ENCODE measurements around the gene RBMS3.
"Not testable (repeated sequence)": the region's sequence is repeated elsewhere in the genome, so short reads cannot be mapped to it uniquely, and the experiment has no call there.

Gene RBMS3

DNA sequence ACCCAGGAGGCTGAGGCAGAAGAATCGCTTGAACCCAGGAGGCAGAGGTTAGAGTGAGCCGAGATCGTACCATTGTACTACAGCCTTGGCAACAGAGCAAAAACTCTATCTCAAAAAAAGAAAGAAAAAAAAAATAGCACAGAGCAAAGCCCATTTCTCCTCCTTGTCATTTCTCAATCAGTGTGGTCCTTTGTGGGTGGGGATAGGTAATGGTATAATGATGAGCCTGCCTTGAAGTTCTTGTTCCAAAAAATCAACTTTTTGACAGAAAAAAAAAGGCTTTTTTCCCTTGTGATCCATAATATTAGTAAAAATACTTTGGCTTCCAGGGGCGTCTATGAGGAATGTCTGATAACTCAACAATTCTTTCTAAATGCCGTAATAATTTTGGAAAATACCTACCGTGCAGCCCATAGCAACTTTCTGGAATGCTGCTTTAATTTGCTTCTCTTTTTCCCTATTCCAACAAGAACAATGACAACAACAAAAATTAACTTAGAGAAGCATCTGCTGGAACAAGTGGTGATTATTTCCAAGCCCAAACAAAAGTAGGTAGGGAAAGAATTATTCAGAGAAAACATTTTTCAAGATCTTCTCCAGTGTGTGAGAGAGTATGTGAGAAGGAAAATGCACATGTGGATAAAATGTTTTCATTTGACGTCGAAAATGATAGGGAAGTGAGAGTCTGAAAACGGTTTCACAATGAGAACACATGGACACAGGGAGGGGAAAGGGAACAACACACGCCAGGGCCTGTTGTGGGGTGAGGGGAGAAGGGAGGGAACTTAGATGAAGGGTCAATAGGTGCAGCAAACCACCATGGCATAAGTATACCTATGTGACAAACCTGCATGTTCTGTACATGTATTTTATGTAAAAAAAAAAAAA lies 337.8 kb downstream of the RBMS3 start:
- DNase-seq (ENCODE audit: low spot score), result no peak

DNA sequence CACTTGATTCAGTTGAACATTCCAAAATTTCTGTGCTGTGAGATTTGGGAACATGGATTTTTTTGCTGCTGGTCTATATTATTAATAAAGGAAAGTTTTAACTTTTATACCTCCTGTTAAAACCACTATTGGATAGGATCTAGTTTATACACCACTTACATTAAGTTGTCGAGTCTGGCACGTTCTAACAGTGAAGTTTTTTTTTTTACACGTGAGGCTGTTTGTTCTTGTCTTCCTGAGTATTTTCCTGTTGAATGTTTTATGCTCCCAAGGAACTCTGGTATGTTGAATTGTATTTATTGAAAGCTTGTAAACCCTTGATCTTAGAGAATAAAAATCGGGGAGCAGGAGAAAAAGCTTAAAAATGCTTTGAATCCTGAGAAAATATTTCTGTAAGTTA lies 338.8 kb downstream of the RBMS3 start:
- no peak for DNase-seq (ENCODE audit: low spot score)

DNA sequence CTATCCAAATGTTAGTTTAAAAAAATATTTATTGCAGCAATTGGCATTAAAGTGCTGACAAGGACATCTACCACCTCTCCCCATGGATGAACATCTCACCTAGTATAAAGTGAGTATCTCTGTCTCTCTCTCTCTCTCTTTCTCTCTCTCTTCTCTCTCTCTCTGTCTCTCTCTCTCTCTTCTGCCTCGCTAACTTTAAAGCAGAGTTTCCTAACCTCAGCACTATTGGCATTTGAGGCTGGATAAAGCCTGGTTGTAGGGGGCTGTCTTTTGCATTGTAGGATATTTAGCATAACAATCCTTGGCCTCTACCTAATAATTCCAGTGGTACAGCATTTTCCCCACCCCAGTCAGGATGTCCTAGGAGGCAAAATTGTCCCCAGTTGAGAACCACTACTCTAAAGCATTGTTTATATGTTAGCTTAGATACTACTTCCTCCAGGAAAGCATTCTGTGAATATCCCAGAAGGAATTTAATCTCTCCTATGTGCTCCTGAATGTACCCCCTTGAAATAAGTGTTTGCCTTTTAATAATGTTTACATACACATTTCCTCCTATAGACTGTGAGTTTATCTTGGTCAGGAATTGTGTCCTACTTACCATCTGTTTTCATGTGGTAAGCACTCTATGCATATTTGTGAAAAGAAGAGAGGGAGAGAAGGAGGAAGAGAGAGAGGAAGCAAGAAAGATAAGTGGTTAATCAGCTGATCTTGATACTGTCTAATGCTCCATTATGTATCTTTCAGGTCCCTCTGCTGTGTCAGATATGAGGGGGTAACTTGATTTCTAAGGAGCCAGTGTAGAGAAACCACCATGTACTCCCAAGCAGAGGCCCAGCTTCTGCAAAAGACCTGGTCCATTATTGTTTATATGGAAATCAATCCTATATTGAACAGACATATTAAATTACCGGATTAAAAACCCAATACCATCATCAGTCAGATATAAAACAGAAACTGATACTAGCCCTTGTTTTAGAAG lies 346.6 kb downstream of the RBMS3 start:
- no peak for DNase-seq (ENCODE audit: low spot score)

DNA sequence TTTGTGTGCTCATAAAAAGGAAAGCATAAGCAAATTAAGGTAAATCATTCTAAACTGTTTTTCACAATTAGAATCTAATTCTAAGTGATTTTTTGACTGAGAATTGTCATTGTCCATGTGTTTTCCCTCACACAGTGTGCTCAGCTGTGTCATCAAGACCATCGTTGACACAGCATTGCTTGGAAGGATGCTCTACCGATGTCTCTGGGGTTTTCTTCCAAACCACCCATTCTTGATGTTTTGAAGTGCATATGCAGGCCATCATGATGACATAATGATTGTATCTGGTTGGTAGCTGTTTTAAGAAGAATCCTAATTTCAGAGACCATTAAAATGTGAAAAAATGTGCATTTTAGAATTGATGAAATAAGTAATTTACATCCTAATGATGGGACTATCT lies 347.9 kb downstream of the RBMS3 start:
- DNase-seq (ENCODE audit: low spot score), result no peak

DNA sequence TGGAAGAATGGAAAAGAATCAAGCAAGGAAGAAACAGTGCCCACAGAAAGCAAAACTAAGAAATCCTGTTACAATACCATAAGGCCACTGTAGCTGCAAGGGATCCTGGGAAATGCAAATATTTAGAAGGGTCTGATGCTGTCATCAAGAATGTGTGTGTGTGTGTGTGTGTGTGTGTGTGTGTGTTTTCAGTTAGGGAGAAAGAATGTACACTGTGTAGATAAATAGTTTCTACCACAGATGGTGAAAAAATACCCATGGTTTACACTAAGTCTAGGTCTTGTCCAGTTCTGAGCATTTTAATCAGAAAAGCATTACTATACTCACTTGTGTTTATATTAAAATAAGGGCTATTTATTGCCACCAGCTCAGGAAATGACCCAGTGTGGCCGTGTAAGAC lies 355.0 kb downstream of the RBMS3 start:
- no peak for DNase-seq (ENCODE audit: low spot score)

DNA sequence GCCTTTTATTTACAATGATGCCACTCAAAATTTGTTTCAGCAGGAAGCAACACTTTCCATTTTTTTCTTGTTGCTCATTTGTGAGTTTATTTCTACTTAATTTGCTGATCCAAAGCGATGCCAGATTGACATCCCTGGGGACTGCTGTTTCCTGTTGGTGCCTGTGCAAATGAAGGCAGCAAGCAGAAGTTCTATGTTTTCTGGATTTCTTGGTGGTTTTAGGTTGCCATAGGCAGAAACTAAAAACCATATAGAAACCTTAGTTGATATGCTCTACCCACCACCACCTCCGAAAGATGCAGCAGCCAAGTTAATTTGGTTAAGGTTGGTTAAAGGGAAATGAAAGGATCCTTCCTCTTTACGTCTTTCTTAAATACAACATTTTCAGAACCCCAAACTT lies 356.2 kb downstream of the RBMS3 start:
- no peak for DNase-seq (ENCODE audit: low spot score)

DNA sequence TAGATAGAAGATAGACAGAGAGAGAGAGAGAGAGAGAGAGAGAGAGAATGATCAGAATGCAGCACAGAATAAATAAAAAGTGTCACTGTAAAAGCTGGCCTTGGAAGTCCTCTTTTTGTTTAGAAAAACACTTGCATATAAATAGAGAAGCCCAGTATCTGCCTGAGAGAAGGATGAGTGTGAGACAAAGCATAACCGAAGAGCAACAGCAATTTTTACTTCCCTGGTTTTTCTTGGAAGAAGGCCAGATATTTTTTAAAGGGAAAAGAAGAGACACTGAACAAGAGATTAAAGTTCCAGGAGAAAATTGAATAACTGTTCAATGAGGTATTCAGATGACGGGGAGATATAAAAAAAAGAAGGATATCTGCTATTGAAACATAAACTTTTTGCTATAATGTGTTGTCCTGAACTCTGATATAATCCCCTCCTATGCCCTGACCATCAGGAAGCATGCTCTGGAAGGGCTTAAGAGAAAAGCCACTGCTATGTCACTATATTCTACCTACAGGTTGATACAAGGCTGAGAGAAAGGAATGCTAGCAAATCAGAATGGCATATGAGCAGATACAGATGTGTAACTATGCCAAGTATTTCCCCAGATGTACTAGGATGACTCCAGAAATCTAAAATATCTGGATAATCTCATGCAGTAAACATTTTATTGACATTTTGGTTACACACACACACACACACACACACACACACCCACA lies 358.9 kb downstream of the RBMS3 start:
- no peak for DNase-seq (ENCODE audit: low spot score)

DNA sequence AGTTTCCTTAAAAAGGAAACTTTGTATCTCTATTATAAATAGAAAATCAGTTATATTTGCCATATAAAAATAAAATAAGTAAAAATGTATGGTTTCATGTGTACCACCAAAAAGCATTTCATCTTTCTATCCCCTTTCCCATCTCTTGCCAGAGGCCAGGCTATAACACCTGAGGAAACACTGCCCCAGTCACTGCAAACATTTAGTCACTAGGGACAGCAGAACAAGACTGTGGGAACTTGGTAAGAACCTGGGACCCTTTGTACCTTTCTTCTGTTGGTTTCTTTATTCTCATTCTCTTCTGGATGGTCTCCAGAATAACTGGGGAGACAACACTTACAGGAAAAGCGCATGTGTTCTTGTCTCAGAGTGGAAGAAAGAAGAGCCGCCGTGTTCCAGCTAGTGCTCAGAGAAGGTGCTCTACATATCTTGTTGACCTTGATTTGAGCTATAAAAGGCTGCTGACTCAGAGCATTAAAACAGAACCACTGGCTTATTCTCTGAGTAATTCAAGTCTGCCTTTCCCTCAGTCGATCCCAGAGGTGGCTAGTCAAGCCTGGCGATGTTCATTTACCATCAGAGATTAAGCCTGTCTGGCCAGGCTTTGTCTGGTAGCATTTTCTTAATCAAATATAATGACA lies 361.6 kb downstream of the RBMS3 start:
- no peak for DNase-seq (ENCODE audit: low spot score)

DNA sequence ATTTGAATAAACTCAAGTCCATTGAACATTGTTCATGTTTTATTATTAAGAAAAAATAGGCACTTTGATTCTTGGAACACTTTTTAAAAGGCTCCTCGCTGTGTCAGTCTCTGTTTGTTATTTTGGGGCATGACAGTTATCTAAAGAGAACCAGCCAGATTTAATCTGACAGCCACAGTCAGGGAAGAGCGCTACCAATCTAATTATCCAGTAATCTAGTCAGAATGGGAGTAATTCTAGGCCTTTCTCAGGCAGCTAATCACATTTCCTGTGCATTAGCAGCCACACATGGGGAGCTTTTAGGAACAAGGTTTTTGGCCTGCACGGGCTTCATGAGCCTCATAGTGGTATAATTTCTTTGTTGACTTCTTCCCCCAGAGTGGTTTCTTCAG lies 362.2 kb downstream of the RBMS3 start:
- peak; percentile 35 for DNase-seq (ENCODE audit: low spot score)

DNA sequence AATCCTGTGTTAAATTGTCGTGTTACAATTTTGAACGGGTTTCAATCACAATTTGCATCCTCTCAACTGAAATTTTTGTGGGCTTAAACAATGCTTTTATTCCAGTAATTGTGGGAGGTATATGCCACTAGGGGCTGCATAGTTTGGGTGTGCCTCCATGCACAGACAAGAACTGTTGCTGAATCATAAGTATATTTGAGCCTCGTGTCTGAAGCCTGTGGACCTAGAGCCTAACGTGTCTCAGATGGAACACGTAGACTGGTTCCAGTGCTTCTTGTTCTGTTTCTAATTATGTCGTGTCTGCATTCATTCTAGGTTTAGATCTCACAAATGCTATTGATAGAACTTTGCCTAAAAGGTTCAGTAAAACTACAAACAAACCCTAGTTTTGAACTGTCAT lies 363.4 kb downstream of the RBMS3 start:
- DNase-seq (ENCODE audit: low spot score), result no peak

DNA sequence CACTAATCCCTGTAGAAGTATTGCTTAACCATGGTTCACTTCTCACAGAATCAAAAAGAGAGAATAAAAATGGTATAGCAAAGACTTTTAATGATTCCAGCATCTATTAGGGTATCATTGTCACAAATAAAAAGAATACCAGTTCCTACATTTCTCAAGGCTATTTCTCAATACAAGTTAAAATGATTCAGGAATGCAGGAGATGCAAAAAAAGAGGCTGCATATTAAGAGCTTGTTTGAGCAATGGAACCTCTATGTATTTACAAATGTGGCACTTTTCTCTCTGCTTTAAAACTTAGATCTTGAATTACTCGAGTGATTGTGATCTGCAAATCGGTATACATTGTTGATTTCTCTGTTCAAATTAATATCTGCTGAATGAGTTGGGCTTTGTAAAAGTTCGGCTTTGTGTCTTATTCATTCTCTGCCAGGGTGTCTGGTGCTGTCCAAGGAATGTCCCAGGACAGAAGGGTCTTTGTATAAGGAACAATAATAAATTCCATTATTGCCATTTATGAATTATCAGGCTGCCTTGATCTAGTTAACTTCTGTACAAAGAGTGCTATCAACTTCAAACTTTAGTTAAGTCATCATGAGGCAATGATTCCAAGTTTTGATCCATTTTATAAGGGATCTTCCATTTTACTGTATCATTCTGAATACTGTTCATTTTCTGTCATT lies 364.2 kb downstream of the RBMS3 start:
- DNase-seq (ENCODE audit: low spot score), result no peak

DNA sequence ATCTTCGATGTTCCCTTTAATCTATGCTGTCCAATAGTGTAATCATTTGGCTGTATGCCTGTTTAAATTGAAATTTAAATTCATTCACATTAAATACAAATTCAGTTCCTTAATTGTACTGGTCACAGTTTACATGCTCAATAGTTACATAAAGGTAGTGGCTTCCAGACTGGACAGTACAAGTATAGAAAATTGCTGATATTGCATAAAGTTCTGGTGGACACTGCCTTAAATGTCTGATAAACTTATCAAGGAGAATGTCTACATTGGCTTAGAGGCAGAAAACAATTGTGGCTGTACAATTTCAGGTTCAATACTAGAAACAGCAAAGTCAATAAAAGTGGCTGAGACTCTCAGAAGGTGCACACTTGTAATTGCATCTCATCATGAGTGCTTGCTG lies 365.2 kb downstream of the RBMS3 start:
- no peak for DNase-seq (ENCODE audit: low spot score)

DNA sequence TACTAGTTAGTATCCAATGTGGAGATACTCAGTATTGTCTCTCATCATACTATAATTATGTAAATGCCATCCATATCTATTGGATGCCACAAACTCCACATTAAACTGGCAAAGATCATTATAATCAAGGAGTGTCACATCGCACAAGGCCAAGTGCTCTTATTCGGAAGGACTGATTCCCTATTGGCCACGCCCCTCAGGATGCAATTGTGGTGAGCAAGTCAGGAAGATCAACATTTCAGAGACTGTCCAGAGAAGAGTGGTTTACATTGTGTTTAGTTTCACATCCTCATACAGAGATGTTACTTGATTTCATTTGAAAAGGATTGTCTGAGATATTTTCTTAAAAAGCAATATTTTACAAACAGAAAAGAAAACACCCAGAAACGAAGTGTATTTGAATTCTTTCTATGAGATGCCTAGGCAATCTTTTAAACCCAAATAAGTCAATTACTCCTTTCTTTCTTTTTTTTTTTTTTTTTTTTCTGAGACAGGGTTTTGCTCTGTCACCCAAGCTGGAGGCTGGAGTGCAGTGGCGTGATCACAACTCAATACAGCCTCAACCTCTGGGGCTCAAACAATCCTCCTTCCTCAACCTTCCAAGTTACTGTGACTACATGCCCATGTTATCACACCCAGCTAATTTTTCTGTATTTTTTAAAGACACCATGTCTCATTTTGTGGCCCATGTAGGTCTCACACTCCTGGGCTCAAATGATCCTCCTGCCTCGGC lies 369.1 kb downstream of the RBMS3 start:
- DNase-seq (ENCODE audit: low spot score), result no peak

DNA sequence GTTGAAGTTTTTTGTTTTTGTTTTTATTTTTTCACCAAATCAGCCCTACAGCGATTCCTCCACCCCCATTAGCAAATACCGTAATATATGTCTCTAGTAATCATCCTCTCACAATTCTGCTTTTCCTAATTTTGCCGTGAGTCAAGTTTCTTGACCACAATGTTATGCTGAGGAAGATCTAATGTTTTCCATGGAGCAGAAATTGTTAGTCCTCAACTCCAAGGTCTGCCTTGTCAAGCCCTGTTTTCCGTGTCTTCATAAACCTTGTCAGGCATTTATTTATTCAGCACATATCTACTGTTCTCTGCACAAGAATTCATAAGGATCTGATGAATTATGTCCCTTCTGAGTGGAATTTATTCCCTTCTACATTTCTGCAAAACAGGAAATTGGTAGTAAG lies 372.8 kb downstream of the RBMS3 start:
- no peak for DNase-seq (ENCODE audit: low spot score)

DNA sequence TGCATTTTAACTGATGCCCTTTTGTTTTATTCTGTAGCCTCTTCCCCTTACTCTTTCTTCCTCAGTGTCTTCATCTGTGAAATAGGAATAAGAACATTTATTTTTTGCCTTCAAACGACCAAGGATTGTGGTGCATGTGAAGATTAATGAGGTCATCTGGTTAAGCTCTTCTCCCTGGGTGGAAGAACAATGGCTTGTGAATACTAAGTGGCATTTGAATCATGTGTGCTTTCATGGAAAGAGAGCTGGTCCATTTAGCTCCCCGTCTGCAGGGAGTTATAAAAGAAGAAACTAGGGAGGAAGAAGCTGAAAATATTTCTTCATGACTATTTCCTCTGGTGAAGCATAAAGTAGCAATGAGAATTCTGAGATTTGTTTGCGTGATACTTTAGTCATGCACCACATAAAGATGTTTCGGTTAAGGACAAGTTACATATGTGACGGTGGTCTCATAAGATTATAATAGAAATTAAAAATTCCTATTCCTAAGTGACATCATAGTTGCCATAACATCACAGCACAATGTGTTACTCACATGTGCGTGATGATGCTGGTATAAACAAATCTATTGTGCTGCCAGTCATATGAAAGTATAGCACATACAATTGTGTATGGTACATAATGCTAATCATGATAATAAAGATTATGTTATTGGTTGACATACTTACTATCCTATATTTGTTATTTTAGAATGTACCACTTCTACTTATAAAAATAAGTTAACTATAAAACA lies 374.3 kb downstream of the RBMS3 start:
- no peak for DNase-seq (ENCODE audit: low spot score)

DNA sequence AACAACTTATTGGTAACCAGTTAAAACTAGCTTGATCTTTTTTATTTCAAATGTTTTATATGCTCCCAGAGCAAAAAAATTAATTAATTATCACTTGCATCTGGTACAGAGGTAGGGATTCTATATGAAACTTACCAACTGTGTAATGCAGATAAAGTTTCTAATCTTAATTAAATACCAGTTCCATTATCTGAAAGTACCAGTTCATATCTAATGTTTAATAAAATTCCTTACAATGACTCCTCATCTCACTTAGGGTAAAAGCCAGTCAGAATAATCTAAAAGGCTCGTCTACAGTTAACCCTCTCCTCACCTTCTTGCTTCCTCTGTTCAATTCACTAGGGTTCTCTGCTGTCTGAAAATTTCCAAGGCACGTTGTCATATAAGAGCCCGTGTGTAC lies 384.8 kb downstream of the RBMS3 start:
- DNase-seq (ENCODE audit: low spot score), result no peak

DNA sequence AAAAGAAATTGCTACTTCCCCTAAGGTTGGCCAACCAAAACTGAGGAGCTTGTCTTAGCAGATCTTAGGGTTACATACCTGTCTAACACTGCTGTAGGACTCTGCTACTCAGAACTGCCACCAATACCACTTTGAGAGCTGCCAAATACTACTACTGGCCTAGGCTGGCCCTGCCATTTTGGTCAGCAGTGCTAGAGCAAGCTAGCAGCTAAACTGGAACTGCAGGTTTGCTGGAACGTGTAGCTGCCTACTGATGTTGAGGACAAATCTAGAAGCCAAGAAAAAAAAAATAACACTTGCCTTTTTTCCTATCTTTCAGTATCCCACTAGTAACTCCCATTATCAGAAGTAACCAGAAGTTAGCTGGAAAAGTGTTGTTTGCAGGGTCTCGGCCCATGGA lies 387.4 kb downstream of the RBMS3 start:
- DNase-seq (ENCODE audit: low spot score), result no peak

DNA sequence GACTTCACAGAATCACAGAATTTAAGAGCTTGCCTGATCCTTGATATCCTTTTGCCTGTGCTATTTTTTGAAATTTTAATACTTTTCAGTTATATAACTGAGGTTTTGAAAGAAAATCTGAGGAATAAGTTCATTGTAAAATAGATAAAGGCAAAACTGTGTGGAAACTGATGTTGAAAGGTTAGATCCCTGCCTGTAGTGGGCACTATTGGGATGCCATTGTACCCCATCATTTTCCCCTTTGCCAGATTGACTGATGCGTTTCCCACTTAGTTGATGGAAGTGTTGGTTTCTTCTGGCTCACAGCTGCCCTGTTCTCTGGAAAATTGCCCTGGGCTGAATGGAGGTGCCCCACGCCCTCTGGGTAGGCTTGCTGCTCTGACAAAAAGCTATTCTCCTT lies 387.9 kb downstream of the RBMS3 start:
- peak; percentile 15 for DNase-seq (ENCODE audit: low spot score)

DNA sequence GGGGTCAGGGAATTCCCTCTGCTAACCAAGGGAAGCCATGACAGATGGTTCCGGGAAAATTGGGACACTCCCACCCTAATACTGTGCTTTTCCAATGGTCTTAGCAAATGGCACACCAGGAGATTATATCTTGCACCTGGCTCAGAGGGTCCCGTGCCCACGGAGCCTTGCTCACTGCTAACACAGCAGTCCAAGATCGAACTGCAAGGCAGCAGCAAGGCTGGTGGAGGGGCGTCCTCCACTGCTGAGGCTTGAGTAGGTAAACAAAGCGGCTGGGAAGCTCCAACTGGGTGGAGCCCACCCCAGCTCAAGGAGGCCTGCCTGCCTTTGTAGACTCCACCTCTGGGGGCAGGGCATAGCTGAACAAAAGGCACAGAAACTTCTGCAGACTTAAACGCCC lies 389.6 kb downstream of the RBMS3 start:
- DNase-seq (ENCODE audit: low spot score), result not testable (repeated sequence)

DNA sequence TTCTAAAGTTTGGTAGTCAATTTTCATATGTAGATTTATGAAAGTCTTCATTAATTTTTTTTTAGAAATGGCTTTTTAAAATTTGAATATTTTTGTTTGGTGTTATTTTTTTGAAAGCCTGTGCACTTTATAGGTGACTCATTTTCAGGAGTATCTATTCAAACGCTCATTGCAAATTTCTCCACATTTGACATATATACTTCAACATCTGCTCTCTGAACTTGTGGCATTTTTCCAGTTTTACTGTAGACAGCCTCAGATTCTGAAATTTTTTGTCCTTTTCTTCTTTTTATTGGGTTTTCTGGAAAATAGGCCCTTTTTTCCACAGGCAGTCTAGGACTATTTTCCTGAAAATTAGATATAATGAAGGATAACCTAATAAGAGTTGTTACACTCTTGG lies 396.6 kb downstream of the RBMS3 start:
- DNase-seq (ENCODE audit: low spot score), result no peak

Measured in D341Med (cell line).